ENCODE measurements around the gene RXRA. TPM values are rescaled to one million over a fixed set of nuclear protein-coding genes. Genes with fewer than 3 reads are reported as not detected.

RXRA gene
- polyA plus RNA-seq, 1 donor from 2014 or later, result 2.7 TPM

- H3F3A ChIP-seq (ENCODE audit: insufficient read depth, low read length, poor library complexity, severe bottlenecking), result no peaks in the 10 kb centered on the region
- no peaks in the 10 kb centered on the region for H3K27me3 ChIP-seq (ENCODE audit: insufficient read depth, low read depth, low read length)
- H3K27ac ChIP-seq (ENCODE audit: low read length), result no peak overlapping the region
- H3K4me2 ChIP-seq (ENCODE audit: low read length), result no peak overlapping the region
- H3K4me3 ChIP-seq (ENCODE audit: low read length), result no peak overlapping the region
- H3K9me3 ChIP-seq (ENCODE audit: low read length), result no peaks in the 10 kb centered on the region
- no peaks in the 10 kb centered on the region for H4K20me1 ChIP-seq (ENCODE audit: insufficient read depth)
- H2AFZ ChIP-seq (ENCODE audit: low read depth, low read length), result no peak overlapping the region
- H3K9me2 ChIP-seq (ENCODE audit: insufficient read depth, low read length), result no peaks in the 10 kb centered on the region
- TF ChIP-seq RAD21 (conservative IDR thresholded peaks at IDR 0.05) (no peak), EZH2 (IDR thresholded peaks at IDR 0.05; ENCODE audit: borderline replicate concordance, insufficient read depth, low read length, poor library complexity, severe bottlenecking) (no peak), MXI1 (conservative IDR thresholded peaks at IDR 0.05; ENCODE audit: poor library complexity, severe bottlenecking) (no peak), SMC3 (conservative IDR thresholded peaks at IDR 0.05; ENCODE audit: poor library complexity) (no peak), TAF1 (IDR thresholded peaks at IDR 0.05; ENCODE audit: low read depth) (no peak), EP300 (conservative IDR thresholded peaks at IDR 0.05; ENCODE audit: poor library complexity, severe bottlenecking) (no peak), POLR2AphosphoS5 (IDR thresholded peaks at IDR 0.05) (no peak)
- TF ChIP-seq, protein P1, sequence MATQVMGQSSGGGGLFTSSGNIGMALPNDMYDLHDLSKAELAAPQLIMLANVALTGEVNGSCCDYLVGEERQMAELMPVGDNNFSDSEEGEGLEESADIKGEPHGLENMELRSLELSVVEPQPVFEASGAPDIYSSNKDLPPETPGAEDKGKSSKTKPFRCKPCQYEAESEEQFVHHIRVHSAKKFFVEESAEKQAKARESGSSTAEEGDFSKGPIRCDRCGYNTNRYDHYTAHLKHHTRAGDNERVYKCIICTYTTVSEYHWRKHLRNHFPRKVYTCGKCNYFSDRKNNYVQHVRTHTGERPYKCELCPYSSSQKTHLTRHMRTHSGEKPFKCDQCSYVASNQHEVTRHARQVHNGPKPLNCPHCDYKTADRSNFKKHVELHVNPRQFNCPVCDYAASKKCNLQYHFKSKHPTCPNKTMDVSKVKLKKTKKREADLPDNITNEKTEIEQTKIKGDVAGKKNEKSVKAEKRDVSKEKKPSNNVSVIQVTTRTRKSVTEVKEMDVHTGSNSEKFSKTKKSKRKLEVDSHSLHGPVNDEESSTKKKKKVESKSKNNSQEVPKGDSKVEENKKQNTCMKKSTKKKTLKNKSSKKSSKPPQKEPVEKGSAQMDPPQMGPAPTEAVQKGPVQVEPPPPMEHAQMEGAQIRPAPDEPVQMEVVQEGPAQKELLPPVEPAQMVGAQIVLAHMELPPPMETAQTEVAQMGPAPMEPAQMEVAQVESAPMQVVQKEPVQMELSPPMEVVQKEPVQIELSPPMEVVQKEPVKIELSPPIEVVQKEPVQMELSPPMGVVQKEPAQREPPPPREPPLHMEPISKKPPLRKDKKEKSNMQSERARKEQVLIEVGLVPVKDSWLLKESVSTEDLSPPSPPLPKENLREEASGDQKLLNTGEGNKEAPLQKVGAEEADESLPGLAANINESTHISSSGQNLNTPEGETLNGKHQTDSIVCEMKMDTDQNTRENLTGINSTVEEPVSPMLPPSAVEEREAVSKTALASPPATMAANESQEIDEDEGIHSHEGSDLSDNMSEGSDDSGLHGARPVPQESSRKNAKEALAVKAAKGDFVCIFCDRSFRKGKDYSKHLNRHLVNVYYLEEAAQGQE (IDR thresholded peaks at IDR 0.05; ENCODE audit: borderline replicate concordance), result no peak
- TF ChIP-seq, protein P2, sequence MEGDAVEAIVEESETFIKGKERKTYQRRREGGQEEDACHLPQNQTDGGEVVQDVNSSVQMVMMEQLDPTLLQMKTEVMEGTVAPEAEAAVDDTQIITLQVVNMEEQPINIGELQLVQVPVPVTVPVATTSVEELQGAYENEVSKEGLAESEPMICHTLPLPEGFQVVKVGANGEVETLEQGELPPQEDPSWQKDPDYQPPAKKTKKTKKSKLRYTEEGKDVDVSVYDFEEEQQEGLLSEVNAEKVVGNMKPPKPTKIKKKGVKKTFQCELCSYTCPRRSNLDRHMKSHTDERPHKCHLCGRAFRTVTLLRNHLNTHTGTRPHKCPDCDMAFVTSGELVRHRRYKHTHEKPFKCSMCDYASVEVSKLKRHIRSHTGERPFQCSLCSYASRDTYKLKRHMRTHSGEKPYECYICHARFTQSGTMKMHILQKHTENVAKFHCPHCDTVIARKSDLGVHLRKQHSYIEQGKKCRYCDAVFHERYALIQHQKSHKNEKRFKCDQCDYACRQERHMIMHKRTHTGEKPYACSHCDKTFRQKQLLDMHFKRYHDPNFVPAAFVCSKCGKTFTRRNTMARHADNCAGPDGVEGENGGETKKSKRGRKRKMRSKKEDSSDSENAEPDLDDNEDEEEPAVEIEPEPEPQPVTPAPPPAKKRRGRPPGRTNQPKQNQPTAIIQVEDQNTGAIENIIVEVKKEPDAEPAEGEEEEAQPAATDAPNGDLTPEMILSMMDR (IDR thresholded peaks at IDR 0.05; ENCODE audit: poor library complexity, severe bottlenecking), result no peak
- no peaks in the 10 kb centered on the region for H3K36me3 ChIP-seq (ENCODE audit: insufficient read depth, low read length)
- H3K9ac ChIP-seq (ENCODE audit: low read length), result no peak overlapping the region
- no peaks in the 10 kb centered on the region for H3K79me2 ChIP-seq (replicated peaks; ENCODE audit: insufficient read depth, low read length)
Observed at GRCh38 chr9:134436911-134437310, 110.7 kb downstream of the RXRA start.

DNA sequence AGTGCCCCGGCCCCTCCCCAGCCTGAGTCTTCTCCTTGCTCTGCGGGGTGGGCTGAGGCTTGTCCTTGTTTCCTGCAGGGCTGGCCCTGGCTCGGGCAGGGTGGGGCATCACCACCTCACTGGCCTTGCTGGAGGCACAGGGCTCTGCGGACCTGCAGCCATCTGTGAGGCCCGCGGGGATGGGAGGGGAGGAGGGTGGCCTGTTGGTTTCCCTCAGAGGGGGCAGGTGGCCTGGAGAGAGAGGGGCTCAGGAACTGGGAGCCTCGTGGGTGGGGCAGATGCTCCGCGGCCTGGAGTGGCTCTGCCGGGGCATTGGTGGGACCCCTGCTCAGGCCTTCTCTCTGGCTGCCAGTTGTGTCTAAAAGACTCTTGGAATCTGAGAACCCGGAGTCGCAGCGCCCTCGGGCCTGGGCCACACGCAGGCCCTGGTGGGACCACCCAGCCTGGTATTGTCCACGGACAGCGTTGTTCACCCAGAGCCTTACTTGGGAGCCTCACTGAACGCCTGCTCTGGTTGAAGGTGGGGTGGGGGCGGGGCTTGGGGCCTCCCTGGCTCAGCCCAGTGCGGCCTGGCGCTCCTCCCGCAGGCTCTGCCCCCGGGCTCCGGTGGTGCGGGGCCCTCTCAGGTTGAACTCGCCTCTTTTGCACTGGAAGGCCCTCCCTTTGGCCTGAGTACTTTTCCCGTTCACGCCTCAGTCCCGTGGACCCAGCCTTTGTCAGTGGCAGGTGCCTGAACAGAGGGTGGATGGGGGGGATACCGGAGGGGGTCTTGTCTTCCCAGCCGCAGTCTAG lies 111.3 kb downstream of the RXRA start:
- no peaks in the 10 kb centered on the region for H3F3A ChIP-seq (ENCODE audit: insufficient read depth, low read length, poor library complexity, severe bottlenecking)
- H3K4me2 ChIP-seq (ENCODE audit: low read length), result no peak overlapping the region
- H3K36me3 ChIP-seq (ENCODE audit: insufficient read depth, low read length), result no peaks in the 10 kb centered on the region
- no peaks in the 10 kb centered on the region for H3K9me2 ChIP-seq (ENCODE audit: insufficient read depth, low read length)
- H3K9me3 ChIP-seq (ENCODE audit: low read length), result no peaks in the 10 kb centered on the region
- no peak overlapping the region for H2AFZ ChIP-seq (ENCODE audit: low read depth, low read length)
- H3K4me3 ChIP-seq (ENCODE audit: low read length), result no peak overlapping the region
- no peak for TF ChIP-seq MXI1 (conservative IDR thresholded peaks at IDR 0.05; ENCODE audit: poor library complexity, severe bottlenecking)
- TF ChIP-seq, protein P2 (IDR thresholded peaks at IDR 0.05; ENCODE audit: poor library complexity, severe bottlenecking), result no peak
- TF ChIP-seq POLR2AphosphoS5 (IDR thresholded peaks at IDR 0.05), result no peak
- H4K20me1 ChIP-seq (ENCODE audit: insufficient read depth), result no peaks in the 10 kb centered on the region
- H3K27me3 ChIP-seq (ENCODE audit: insufficient read depth, low read depth, low read length), result no peaks in the 10 kb centered on the region
- H3K79me2 ChIP-seq (replicated peaks; ENCODE audit: insufficient read depth, low read length), result no peaks in the 10 kb centered on the region
- H3K9ac ChIP-seq (ENCODE audit: low read length), result no peak overlapping the region
- H3K27ac ChIP-seq (ENCODE audit: low read length), result no peak overlapping the region
